Measurements from ENCODE around the gene SLC25A21.

The SLC25A21 gene

DNA sequence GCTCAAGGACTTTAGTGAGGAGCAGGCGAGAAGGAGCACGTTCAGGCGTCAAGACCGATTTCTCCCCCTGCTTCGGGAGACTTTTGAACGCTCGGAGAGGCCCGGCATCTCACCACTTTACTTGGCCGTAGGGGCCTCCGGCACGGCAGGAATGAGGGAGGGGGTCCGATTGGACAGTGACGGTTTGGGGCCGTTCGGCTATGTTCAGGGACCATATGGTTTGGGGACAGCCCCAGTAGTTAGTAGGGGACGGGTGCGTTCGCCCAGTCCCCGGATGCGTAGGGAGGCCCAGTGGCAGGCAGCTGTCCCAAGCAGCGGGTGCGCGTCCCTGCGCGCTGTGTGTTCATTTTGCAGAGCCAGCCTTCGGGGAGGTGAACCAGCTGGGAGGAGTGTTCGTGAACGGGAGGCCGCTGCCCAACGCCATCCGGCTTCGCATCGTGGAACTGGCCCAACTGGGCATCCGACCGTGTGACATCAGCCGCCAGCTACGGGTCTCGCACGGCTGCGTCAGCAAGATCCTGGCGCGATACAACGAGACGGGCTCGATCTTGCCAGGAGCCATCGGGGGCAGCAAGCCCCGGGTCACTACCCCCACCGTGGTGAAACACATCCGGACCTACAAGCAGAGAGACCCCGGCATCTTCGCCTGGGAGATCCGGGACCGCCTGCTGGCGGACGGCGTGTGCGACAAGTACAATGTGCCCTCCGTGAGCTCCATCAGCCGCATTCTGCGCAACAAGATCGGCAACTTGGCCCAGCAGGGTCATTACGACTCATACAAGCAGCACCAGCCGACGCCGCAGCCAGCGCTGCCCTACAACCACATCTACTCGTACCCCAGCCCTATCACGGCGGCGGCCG lies 509.6 kb downstream of the SLC25A21 start:
- Histone ChIP-seq H3K79me2 (ENCODE audit: control insufficient read depth, low read length) (no peaks in the 10 kb centered on the region), H3K27me3 (ENCODE audit: control insufficient read depth, low read length) (no peaks in the 10 kb centered on the region), H3K4me1 (ENCODE audit: control insufficient read depth, low read length) (no peaks in the 10 kb centered on the region), H3K9me2 (replicated peaks; ENCODE audit: control insufficient read depth, low read length) (no peaks in the 10 kb centered on the region), H4K20me1 (ENCODE audit: control insufficient read depth, insufficient read depth, low read depth, low read length) (no peaks in the 10 kb centered on the region), H3K4me3 (ENCODE audit: low read length) (no peak overlapping the region), H3K36me3 (ENCODE audit: control insufficient read depth, low read length) (no peaks in the 10 kb centered on the region), H3F3A (ENCODE audit: control insufficient read depth, insufficient read depth) (no peaks in the 10 kb centered on the region), H3K27ac (ENCODE audit: low read depth, low read length) (no peak overlapping the region), H3K9me3 (ENCODE audit: control insufficient read depth, insufficient read depth, low read length) (peaks cover 10% of the 10 kb centered on the region; the same call in 1 of the 2 replicates), H3K4me2 (ENCODE audit: low read length) (no peak overlapping the region)
- TF ChIP-seq, protein P1, sequence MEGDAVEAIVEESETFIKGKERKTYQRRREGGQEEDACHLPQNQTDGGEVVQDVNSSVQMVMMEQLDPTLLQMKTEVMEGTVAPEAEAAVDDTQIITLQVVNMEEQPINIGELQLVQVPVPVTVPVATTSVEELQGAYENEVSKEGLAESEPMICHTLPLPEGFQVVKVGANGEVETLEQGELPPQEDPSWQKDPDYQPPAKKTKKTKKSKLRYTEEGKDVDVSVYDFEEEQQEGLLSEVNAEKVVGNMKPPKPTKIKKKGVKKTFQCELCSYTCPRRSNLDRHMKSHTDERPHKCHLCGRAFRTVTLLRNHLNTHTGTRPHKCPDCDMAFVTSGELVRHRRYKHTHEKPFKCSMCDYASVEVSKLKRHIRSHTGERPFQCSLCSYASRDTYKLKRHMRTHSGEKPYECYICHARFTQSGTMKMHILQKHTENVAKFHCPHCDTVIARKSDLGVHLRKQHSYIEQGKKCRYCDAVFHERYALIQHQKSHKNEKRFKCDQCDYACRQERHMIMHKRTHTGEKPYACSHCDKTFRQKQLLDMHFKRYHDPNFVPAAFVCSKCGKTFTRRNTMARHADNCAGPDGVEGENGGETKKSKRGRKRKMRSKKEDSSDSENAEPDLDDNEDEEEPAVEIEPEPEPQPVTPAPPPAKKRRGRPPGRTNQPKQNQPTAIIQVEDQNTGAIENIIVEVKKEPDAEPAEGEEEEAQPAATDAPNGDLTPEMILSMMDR (IDR thresholded peaks at IDR 0.05; ENCODE audit: low read depth, low read length, poor library complexity, severe bottlenecking): no peak
- no peak for TF ChIP-seq EZH2phosphoT487 (IDR thresholded peaks at IDR 0.05; ENCODE audit: borderline replicate concordance, low read length)

DNA sequence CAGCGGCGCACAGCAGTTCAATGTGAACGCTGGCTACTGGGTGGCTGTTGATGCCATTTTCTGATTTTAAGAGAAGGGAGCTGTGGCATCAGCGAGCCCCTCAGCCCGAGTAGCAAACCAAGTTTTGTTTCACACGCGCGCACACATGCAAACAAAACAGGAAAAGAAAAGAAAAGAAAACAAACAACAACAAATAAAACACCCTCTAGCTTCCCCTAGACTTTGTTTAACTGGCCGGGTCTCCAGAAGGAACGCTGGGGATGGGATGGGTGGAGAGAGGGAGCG lies 510.2 kb downstream of the SLC25A21 start:
- TF ChIP-seq EZH2phosphoT487 (IDR thresholded peaks at IDR 0.05; ENCODE audit: borderline replicate concordance, low read length): no peak
- TF ChIP-seq, protein P1 (IDR thresholded peaks at IDR 0.05; ENCODE audit: low read depth, low read length, poor library complexity, severe bottlenecking): no peak
- H3K27ac ChIP-seq (ENCODE audit: low read depth, low read length): no peak overlapping the region
- no peaks in the 10 kb centered on the region for H3K36me3 ChIP-seq (ENCODE audit: control insufficient read depth, low read length)
- peaks cover 10% of the 10 kb centered on the region; the same call in 1 of the 2 replicates for H3K9me3 ChIP-seq (ENCODE audit: control insufficient read depth, insufficient read depth, low read length)
- H3K4me2 ChIP-seq (ENCODE audit: low read length): no peak overlapping the region
- H3K9me2 ChIP-seq (replicated peaks; ENCODE audit: control insufficient read depth, low read length): no peaks in the 10 kb centered on the region
- H3K27me3 ChIP-seq (ENCODE audit: control insufficient read depth, low read length): no peaks in the 10 kb centered on the region
- no peaks in the 10 kb centered on the region for H4K20me1 ChIP-seq (ENCODE audit: control insufficient read depth, insufficient read depth, low read depth, low read length)
- H3K4me1 ChIP-seq (ENCODE audit: control insufficient read depth, low read length): no peaks in the 10 kb centered on the region
- no peaks in the 10 kb centered on the region for H3K79me2 ChIP-seq (ENCODE audit: control insufficient read depth, low read length)
- no peaks in the 10 kb centered on the region for H3F3A ChIP-seq (ENCODE audit: control insufficient read depth, insufficient read depth)
- H3K4me3 ChIP-seq (ENCODE audit: low read length): no peak overlapping the region

DNA sequence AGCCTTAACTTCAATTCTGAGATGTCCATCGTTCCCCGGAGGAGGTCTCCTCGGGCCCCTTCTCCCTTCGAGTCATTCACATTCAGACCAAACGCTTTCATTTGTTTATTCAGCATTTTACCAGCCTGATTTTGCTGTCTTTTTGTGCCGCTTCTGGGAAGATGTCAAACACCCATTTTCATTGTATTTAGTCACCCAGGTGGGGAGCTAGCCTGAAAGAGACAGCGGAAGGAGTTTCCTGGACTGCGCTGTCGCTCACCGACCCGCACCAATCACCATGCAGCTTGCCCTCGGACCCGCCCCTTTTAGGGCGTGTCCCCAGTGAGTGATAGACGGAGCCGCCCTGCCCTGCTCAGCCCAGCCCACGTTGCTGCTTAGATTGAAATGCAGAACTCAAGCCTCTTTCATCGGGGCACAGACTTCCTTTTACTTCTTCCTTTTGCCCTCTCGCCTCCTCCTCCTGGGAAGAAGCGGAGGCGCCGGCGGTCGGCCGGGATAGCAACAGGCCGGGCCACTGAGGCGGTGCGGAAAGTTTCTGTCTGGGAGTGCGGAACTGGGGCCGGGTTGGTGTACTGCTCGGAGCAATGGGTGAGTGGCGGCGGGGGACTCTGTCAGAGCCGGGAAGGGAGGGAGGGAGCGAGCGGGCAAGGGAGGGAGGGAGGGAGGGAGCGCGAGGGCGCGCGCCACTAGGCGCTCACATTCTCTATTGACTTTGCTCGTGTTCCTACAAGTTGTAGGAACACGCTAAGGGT lies 510.7 kb downstream of the SLC25A21 start, which contains the start of gene PAX9:
PAX9 (plus strand) TSS at position 355 of the 752 bp plus-strand sequence; CDS start at position 585, 230 bp downstream.
- Histone ChIP-seq H3K9me3 (ENCODE audit: control insufficient read depth, insufficient read depth, low read length) (peaks cover 16% of the 10 kb centered on the region; the same call in 1 of the 2 replicates), H3K9me2 (replicated peaks; ENCODE audit: control insufficient read depth, low read length) (no peaks in the 10 kb centered on the region), H3K27ac (ENCODE audit: low read depth, low read length) (no peak within 1 kb of the TSS), H4K20me1 (ENCODE audit: control insufficient read depth, insufficient read depth, low read depth, low read length) (no peaks in the 10 kb centered on the region), H3K36me3 (ENCODE audit: control insufficient read depth, low read length) (no peaks in the 10 kb centered on the region), H3K4me3 (ENCODE audit: low read length) (no peak within 1 kb of the TSS), H3K79me2 (ENCODE audit: control insufficient read depth, low read length) (no peaks in the 10 kb centered on the region), H3K4me1 (ENCODE audit: control insufficient read depth, low read length) (no peaks in the 10 kb centered on the region), H3F3A (ENCODE audit: control insufficient read depth, insufficient read depth) (no peaks in the 10 kb centered on the region), H3K4me2 (ENCODE audit: low read length) (no peak within 1 kb of the TSS), H3K27me3 (ENCODE audit: control insufficient read depth, low read length) (no peaks in the 10 kb centered on the region)
- TF ChIP-seq, protein P1 (IDR thresholded peaks at IDR 0.05; ENCODE audit: low read depth, low read length, poor library complexity, severe bottlenecking): no peak
- TF ChIP-seq EZH2phosphoT487 (IDR thresholded peaks at IDR 0.05; ENCODE audit: borderline replicate concordance, low read length): no peak

Measured in DOHH2 (cell line).